ACC112 (cell line): ENCODE data around the gene RGS1.

Experiments
- H2AFZ ChIP-seq: fragments of 200-600 bp; sonication (generic); one replicate; pipeline ENCODE4 v1.6.0; 2017; ENCODE audit warnings: antibody characterized with exemption, low read length; ENCODE audit not compliant: unreplicated experiment
- H3K27ac ChIP-seq: fragments of 200-600 bp; sonication (generic); 2 replicates; pipeline ENCODE4 v1.5.1; 2014; ENCODE audit warnings: low read depth, mild to moderate bottlenecking, antibody characterized with exemption, low read length, moderate library complexity
- H3K27me3 ChIP-seq: fragments of 200-600 bp; sonication (generic); 2 replicates; pipeline ENCODE4 v1.6.1; 2014; ENCODE audit warnings: mild to moderate bottlenecking, antibody characterized with exemption, low read length, moderate library complexity, mixed read lengths; ENCODE audit not compliant: insufficient read depth
- H3K36me3 ChIP-seq: fragments of 200-600 bp; sonication (generic); 2 replicates; pipeline ENCODE4 v1.6.1; 2016; ENCODE audit warnings: mild to moderate bottlenecking, antibody characterized with exemption, low read length, moderate library complexity, mixed read lengths; ENCODE audit not compliant: insufficient read depth
- H3K4me1 ChIP-seq: fragments of 200-600 bp; sonication (generic); one replicate; pipeline ENCODE4 v1.6.1; 2016; ENCODE audit warnings: low read length, mixed read lengths; ENCODE audit not compliant: insufficient read depth, unreplicated experiment, control insufficient read depth
- H3K4me3 ChIP-seq: fragments of 200-600 bp; sonication (generic); 2 replicates; pipeline ENCODE4 v1.5.1; 2014; ENCODE audit warnings: mild to moderate bottlenecking, low read depth, low read length
- H3K79me2 ChIP-seq: fragments of 200-600 bp; sonication (generic); one replicate; pipeline ENCODE4 v1.6.0; 2016; ENCODE audit warnings: low read length; ENCODE audit not compliant: control insufficient read depth, unreplicated experiment, insufficient read depth

Gene RGS1

DNA sequence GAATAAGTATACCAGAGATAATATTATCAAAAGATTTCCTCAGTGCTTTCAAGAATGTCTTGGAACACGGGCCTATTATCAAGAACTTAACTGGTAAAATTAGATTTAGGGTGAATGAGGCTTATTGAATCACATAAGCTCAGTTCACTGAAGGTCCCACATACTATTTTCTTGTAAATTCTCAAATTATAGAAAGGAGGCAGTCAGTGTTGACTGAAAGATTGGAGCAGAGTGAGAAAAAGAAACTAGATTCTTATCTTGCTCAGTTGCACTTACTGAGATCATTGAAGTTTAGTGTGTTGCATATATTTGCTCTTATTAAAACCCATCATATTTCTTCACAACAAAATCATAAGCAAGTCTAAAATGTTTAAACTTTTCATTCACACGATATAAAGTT, 3.9 kb upstream of the RGS1 start:
- Histone ChIP-seq H3K79me2 (no peaks in the 10 kb centered on the region), H3K36me3 (no peaks in the 10 kb centered on the region), H3K27me3 (no peaks in the 10 kb centered on the region), H2AFZ (peak overlapping the region; percentile 61), H3K27ac (no peak overlapping the region), H3K4me3 (no peak overlapping the region), H3K4me1 (peaks cover 8% of the 10 kb centered on the region)

DNA sequence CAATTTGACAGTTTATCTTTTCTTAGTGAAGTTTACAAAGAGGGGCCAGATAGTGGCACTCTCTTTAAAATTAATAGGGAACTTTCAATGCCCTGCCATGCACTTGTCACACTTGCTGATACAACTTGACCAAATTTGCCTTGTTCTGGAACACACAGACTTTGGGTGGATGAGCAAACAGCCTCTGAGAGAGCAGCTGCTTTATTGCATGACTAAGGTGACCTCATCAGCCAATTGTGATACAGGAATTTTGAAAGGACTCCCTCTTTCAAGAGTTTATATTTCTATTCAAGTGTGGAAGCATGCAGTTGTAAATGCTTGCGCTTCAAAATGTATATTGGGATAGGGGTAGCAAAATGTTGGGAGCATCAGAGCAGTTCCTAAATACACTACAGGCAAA, 2.1 kb upstream of the RGS1 start:
- Histone ChIP-seq H2AFZ (peak overlapping the region; percentile 22), H3K27ac (no peak overlapping the region), H3K36me3 (no peaks in the 10 kb centered on the region), H3K27me3 (no peaks in the 10 kb centered on the region), H3K79me2 (no peaks in the 10 kb centered on the region), H3K4me1 (peaks cover 8% of the 10 kb centered on the region), H3K4me3 (no peak overlapping the region)

DNA sequence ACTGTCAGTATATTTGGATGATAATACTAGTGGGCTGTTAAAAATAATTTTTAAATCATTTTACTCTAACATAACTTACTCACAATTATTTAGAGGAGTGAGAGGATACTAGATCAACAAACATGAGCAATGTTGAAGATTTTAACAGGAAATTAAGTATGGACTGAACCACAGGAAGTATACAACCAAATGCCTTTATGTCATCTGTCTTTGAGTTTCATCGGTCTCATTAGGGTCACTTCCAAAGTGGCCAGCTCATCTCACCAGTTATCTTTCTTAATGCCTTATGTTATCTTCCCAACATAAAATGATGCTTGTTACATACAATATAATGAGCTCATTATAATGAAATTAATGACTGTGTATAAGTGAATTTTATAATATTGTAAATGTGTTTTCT, 1.5 kb upstream of the RGS1 start:
- no peak overlapping the region for H3K4me3 ChIP-seq
- no peaks in the 10 kb centered on the region for H3K27me3 ChIP-seq
- H3K27ac ChIP-seq: no peak overlapping the region
- H3K36me3 ChIP-seq: no peaks in the 10 kb centered on the region
- no peaks in the 10 kb centered on the region for H3K79me2 ChIP-seq
- H2AFZ ChIP-seq: peak overlapping the region; percentile 24
- H3K4me1 ChIP-seq: peaks cover 10% of the 10 kb centered on the region

GRCh38 chr1:192576190-192577144, 894 bp downstream of the RGS1 start:
- Histone ChIP-seq H3K4me1 (peaks cover 16% of the 10 kb centered on the region), H2AFZ (no peak overlapping the region), H3K27ac (no peak overlapping the region), H3K79me2 (no peaks in the 10 kb centered on the region), H3K27me3 (no peaks in the 10 kb centered on the region), H3K36me3 (no peaks in the 10 kb centered on the region), H3K4me3 (no peak overlapping the region)

GRCh38 chr1:192577145-192578140, 1.9 kb downstream of the RGS1 start:
- H3K4me1 ChIP-seq: peaks cover 16% of the 10 kb centered on the region
- H3K79me2 ChIP-seq: no peaks in the 10 kb centered on the region
- no peak overlapping the region for H3K4me3 ChIP-seq

GRCh38 chr1:192578144-192578909, 2.8 kb downstream of the RGS1 start:
- Histone ChIP-seq H3K4me1 (peaks cover 16% of the 10 kb centered on the region), H3K4me3 (no peak overlapping the region), H2AFZ (no peak overlapping the region), H3K27ac (no peak overlapping the region), H3K79me2 (no peaks in the 10 kb centered on the region), H3K27me3 (no peaks in the 10 kb centered on the region), H3K36me3 (no peaks in the 10 kb centered on the region)

More at GRCh38 chr1:192577145-192578140, 1.9 kb downstream of the RGS1 start:
- no peak overlapping the region for H3K27ac ChIP-seq
- H3K27me3 ChIP-seq: no peaks in the 10 kb centered on the region
- H2AFZ ChIP-seq: no peak overlapping the region
- H3K36me3 ChIP-seq: no peaks in the 10 kb centered on the region

GRCh38 chr1:192579010-192579738, 3.6 kb downstream of the RGS1 start:
- Histone ChIP-seq H3K4me1 (peaks cover 10% of the 10 kb centered on the region), H3K36me3 (no peaks in the 10 kb centered on the region), H3K4me3 (no peak overlapping the region), H3K27me3 (no peaks in the 10 kb centered on the region), H3K79me2 (no peaks in the 10 kb centered on the region), H3K27ac (no peak overlapping the region), H2AFZ (peak overlapping the region; percentile 29)

GRCh38 chr1:192580351-192580962, 4.9 kb downstream of the RGS1 start:
- Histone ChIP-seq H3K27me3 (no peaks in the 10 kb centered on the region), H3K4me3 (no peak overlapping the region), H3K4me1 (peaks cover 8% of the 10 kb centered on the region), H3K36me3 (no peaks in the 10 kb centered on the region), H3K79me2 (no peaks in the 10 kb centered on the region), H3K27ac (no peak overlapping the region), H2AFZ (no peak overlapping the region)

GRCh38 chr1:192581131-192581927, 5.8 kb downstream of the RGS1 start:
- Histone ChIP-seq H2AFZ (no peak overlapping the region), H3K4me3 (no peak overlapping the region), H3K4me1 (peaks cover 8% of the 10 kb centered on the region), H3K79me2 (no peaks in the 10 kb centered on the region), H3K27ac (no peak overlapping the region), H3K27me3 (no peaks in the 10 kb centered on the region), H3K36me3 (no peaks in the 10 kb centered on the region)
